BLaER1 treated with 17β-estradiol and CSF1 and Interleukin-3, amounts not matched to agents 10 nM and 100 nM (cell line): ENCODE data around the gene PUSL1.

Experiments
- H3K27ac ChIP-seq, 11 experiments: shearing (Covaris generic); formaldehyde crosslinking; 2 replicates each; pipeline ENCODE4 v1.8.1; 2022
- H3K27me3 ChIP-seq, 11 experiments: shearing (Covaris generic); formaldehyde crosslinking; 2 replicates each; pipeline ENCODE4 v1.8.1; 2022
- H3K36me3 ChIP-seq, 11 experiments: shearing (Covaris generic); formaldehyde crosslinking; 2 replicates each; pipeline ENCODE4 v1.8.1; 2022
- H3K4me1 ChIP-seq, 10 experiments: shearing (Covaris generic); formaldehyde crosslinking; 2 replicates each; pipeline ENCODE4 v1.8.1; 2022
- H3K4me2 ChIP-seq, 11 experiments: shearing (Covaris generic); formaldehyde crosslinking; 2 replicates each; pipeline ENCODE4 v1.8.1; 2022
- H3K4me3 ChIP-seq, 10 experiments: shearing (Covaris generic); formaldehyde crosslinking; 2 replicates each; pipeline ENCODE4 v1.8.1; 2022
- H3K9ac ChIP-seq, 11 experiments: shearing (Covaris generic); formaldehyde crosslinking; 2 replicates each; pipeline ENCODE4 v1.8.1; 2022
- H3K9me3 ChIP-seq, 11 experiments: shearing (Covaris generic); formaldehyde crosslinking; replicated peaks in 1 of 11; 2 replicates each; pipeline ENCODE4 v1.8.1; 2022
- H4K20me1 ChIP-seq, 11 experiments: shearing (Covaris generic); formaldehyde crosslinking; 2 replicates each; pipeline ENCODE4 v1.8.1; 2022
- Cebpa-rat ChIP-seq, 11 experiments: shearing (Covaris generic); IDR thresholded peaks; 2 replicates each; pipeline ENCODE4 v1.8.1; 2022

PUSL1 gene

DNA sequence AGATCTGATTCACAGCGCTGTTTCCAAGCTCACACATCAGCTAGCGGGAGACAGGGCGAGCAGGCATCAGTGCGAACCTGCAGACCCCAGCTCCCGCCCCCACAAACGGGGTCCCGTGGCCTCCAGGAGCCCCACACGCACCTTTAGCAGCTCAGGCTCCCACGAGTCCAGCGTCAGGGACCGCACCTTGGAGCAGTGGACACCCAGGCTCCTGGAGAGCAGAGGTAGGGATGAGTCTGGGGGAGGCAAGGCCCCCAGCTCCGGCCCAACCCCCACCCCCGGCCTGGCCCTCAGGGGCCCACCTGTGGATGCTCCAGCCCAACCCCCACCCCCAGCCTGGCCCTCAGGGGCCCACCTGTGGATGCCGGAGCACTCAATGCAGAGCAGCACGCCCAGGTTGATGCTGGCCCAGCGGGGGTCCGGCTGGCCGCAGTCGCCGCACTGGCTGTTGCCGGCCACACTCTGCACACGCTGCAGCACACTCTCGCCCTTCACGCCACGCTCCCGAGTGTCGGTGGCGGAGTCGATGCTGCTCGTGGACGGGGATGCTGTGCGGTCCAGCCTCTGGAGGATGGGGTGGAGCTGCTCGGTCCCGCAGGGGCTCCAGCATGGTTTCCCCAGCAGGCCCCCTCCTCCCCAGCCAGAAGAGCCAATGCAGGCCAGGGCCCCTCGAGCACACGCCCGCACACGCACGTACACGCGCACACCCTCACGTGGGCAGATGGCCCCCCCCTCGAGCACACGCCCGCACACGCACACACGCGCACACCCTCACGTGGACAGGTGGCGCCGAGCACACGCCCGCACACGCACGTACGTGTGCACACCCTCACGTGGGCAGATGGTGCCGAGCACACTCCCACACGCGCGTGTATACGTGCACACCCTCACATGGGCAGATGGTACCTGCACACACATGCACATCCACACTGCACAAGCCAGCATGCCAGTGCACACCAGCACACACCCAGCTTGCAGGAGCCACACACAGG is 12.0 kb upstream of the PUSL1 start:
- Histone ChIP-seq H3K36me3 (peaks cover 0 to 42% (median 15%) of the 10 kb centered on the region in 11 experiments; a peak in 10 of 22 replicates), H4K20me1 (peaks cover 16 to 89% (median 47%) of the 10 kb centered on the region in 11 experiments; a peak in 21 of 22 replicates)

DNA sequence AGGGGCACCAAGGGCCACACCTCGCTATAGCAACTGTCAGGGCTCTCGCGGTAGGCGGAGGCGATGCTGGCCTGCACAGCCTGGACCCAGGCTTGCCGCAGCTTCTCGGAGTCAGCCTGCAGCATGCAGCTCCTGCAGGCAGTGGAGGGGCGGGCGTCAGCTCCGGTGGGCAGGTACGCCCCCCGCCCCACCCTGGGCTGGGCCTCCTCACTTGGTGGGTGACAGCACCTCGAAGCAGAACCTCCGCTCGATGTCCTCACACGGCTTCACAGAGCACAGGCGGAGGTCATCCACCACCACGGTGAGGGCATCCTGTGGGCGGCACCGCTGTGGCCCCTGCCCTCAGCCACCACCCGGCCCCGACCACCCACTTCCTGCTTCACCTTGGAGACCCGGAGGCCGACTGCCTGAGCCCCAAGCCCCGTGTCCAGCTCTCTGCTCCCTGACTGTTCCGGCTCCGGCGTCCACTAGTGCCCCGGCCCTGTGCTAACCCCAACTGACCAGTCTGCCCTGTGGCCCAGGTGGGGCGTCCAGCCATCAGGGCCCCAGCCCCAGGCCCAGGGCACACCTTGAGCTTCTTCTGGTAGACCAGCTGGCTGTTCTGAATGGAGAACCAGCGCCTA is 10.5 kb upstream of the PUSL1 start:
- no peak overlapping the region for H3K4me2 ChIP-seq
- peaks cover 0 to 42% (median 15%) of the 10 kb centered on the region in 11 experiments; a peak in 10 of 22 replicates for H3K36me3 ChIP-seq
- H3K9ac ChIP-seq = no peak overlapping the region
- H3K9me3 ChIP-seq = no peaks in the 10 kb centered on the region
- no peak for TF ChIP-seq Cebpa-rat (IDR thresholded peaks at IDR 0.05)
- H3K4me3 ChIP-seq = no peak overlapping the region
- H3K27me3 ChIP-seq = no peaks in the 10 kb centered on the region
- H3K4me1 ChIP-seq = peaks cover 7 to 23% (median 17%) of the 10 kb centered on the region in 10 experiments; a peak in 19 of 20 replicates
- H4K20me1 ChIP-seq = peaks cover 25 to 89% (median 45%) of the 10 kb centered on the region in 11 experiments; a peak in 21 of 22 replicates
- no peak overlapping the region for H3K27ac ChIP-seq

More for the DNA sequence above, 12.0 kb upstream of the PUSL1 start:
- Histone ChIP-seq H3K4me3 (no peak overlapping the region), H3K9ac (no peak overlapping the region), H3K4me1 (peaks cover 7 to 31% (median 25%) of the 10 kb centered on the region in 10 experiments; a peak in 18 of 20 replicates), H3K27ac (no peak overlapping the region), H3K9me3 (no peaks in the 10 kb centered on the region), H3K4me2 (no peak overlapping the region), H3K27me3 (no peaks in the 10 kb centered on the region)
- TF ChIP-seq Cebpa-rat (IDR thresholded peaks at IDR 0.05) = no peak

DNA sequence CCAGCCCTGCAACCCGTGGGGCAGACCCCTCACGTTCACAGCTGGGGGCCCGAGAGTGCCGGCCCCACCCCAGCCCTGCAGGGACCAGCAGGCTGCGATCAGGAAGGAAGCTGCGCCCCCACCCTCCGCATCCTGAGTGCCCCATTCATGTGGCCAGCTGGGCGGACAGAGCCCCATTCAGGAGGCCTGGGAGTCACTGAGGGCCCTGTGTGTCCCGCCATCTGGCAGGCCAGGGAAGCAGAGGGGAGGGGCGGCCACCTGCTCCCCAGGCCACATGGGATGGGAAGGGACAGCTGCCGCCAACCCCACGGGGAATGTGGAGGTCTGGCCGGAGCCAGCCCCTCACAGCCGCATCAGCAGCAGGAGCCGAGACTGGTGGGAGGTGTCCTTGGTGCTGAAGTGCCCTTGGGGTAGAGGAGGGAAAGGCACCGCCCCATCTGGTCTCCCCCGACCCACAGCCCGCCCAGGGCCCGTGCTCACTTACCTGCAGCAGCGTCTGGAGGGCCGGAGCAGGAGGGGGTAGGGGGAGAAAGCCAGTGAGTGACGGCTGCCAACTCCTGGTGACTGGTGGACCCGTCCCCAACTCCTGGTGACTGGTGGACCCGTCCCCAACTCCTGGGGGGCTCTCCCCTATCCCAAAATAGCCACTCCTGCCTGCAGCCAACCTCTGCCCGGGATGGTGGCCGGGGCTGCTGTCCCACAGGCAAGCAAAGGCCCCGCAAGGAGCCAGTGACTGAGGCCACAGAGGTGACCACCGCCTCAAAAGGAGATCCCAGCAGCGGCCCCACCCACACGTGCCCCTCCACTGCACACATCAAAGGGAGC is 9.3 kb upstream of the PUSL1 start:
- Histone ChIP-seq H3K36me3 (peaks cover 0 to 35% (median 10%) of the 10 kb centered on the region in 11 experiments; a peak in 10 of 22 replicates), H3K4me2 (peak overlapping the region; percentile 21 to 76 (median 68); a peak in 18 of 22 replicates), H3K9ac (no peak overlapping the region), H3K27me3 (no peaks in the 10 kb centered on the region), H4K20me1 (peaks cover 25 to 93% (median 54%) of the 10 kb centered on the region in 11 experiments; a peak in 21 of 22 replicates), H3K9me3 (no peaks in the 10 kb centered on the region), H3K4me1 (peaks cover 18 to 35% (median 26%) of the 10 kb centered on the region in 10 experiments), H3K4me3 (no peak overlapping the region), H3K27ac (no peak overlapping the region)
- TF ChIP-seq Cebpa-rat (IDR thresholded peaks at IDR 0.05) = no peak

DNA sequence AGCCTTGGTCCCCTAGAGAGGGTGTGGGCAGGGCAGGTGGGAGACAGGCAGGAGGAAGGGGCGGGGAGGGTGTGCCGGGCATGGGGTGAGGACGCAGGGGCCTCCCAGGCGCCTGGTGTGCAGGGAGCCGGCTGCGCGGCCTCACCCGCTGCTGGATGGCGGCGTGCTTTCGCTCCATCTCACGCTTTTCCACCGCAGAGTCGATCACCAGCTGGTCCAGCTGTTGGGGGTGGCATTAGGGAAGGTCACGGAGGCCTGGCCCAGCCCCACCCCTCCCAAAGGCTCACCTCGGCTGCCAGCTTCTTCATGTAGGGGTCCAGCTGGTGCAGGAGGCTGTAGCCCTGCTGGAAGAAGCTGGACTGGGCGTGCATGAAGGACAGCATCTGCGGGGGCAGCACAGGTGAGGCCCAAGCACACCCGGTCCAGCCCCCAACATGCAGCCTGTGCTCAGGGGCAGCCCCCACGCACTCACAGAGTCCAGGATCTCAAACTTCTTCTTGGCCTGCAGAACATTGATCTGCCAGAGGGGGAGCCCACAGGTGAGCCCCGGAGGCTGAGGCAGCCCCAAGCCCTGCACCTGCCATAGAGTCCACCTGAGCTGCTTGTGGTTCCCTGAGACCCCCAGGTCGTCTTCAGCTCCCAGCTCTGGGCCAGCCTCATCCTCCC is 8.6 kb upstream of the PUSL1 start:
- no peak overlapping the region for H3K9ac ChIP-seq
- H4K20me1 ChIP-seq = peaks cover 25 to 93% (median 62%) of the 10 kb centered on the region in 11 experiments; a peak in 21 of 22 replicates
- peaks cover 0 to 27% (median 8%) of the 10 kb centered on the region in 11 experiments; a peak in 8 of 22 replicates for H3K36me3 ChIP-seq
- TF ChIP-seq Cebpa-rat (IDR thresholded peaks at IDR 0.05) = no peak
- H3K4me2 ChIP-seq = peak overlapping the region in 9 of 11 experiments; percentile 46 to 76 (median 68); a peak in 12 of 22 replicates
- no peaks in the 10 kb centered on the region for H3K9me3 ChIP-seq
- no peak overlapping the region for H3K4me3 ChIP-seq
- no peaks in the 10 kb centered on the region for H3K27me3 ChIP-seq
- H3K27ac ChIP-seq = no peak overlapping the region
- peaks cover 26 to 42% (median 34%) of the 10 kb centered on the region in 10 experiments for H3K4me1 ChIP-seq

DNA sequence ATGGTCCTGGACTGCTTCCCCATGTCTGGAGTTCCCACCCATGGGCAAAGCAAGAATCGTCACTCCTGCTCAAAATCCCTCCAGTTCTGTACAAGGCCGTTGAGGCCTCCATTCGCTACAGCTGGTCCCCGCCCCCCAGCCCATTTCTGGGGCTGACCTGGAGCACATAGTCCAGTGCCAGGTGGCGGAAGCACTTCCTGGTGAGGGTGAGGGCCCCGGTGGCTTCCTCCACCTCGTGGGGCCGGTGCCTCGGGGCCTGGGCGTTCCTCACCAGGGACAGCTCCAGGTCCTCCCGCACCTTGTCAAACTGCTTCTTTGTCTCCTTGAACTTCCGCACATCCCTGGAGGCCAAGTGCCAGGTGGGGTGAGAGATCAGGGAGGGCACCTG is 8.1 kb upstream of the PUSL1 start:
- no peak overlapping the region for H3K4me3 ChIP-seq
- H3K27me3 ChIP-seq = no peaks in the 10 kb centered on the region
- H3K9me3 ChIP-seq = no peaks in the 10 kb centered on the region
- peaks cover 0 to 22% (median 6%) of the 10 kb centered on the region in 11 experiments; a peak in 8 of 22 replicates for H3K36me3 ChIP-seq
- peaks cover 31 to 48% (median 39%) of the 10 kb centered on the region in 10 experiments for H3K4me1 ChIP-seq
- no peak overlapping the region for H3K4me2 ChIP-seq
- no peak for TF ChIP-seq Cebpa-rat (IDR thresholded peaks at IDR 0.05)
- no peak overlapping the region for H3K27ac ChIP-seq
- no peak overlapping the region for H3K9ac ChIP-seq
- peaks cover 25 to 93% (median 67%) of the 10 kb centered on the region in 11 experiments; a peak in 21 of 22 replicates for H4K20me1 ChIP-seq

DNA sequence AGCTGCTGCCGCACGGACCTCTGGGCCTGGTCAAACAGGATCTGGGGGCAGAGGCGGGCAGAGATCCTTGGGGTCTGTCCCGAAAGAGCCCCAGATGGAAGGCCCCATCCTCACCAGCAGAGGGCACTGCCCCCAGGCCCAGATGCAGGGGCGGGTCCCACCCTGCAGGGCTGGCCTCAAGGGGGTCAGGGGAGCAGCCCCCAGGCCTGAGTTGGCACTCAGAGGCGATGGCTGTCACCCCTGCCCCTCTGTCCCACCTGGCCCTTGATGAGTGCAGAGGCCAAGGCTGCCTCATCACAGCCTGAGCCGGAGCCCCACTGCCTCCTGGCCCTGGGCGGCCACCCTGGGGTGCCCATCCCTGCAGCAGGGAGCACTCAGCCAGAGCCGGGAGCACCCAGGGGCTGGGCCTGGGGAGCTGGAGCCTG is 6.4 kb upstream of the PUSL1 start:
- H3K9ac ChIP-seq = no peak overlapping the region
- no peaks in the 10 kb centered on the region for H3K27me3 ChIP-seq
- peaks cover 0 to 6% (median 4%) of the 10 kb centered on the region in 11 experiments; a peak in 5 of 22 replicates for H3K36me3 ChIP-seq
- H3K4me3 ChIP-seq = no peak overlapping the region
- H4K20me1 ChIP-seq = peaks cover 25 to 94% (median 84%) of the 10 kb centered on the region in 11 experiments; a peak in 21 of 22 replicates
- H3K4me2 ChIP-seq = no peak overlapping the region
- peaks cover 48 to 64% (median 56%) of the 10 kb centered on the region in 10 experiments for H3K4me1 ChIP-seq
- H3K9me3 ChIP-seq = no peaks in the 10 kb centered on the region
- H3K27ac ChIP-seq = no peak overlapping the region
- no peak for TF ChIP-seq Cebpa-rat (IDR thresholded peaks at IDR 0.05)

DNA sequence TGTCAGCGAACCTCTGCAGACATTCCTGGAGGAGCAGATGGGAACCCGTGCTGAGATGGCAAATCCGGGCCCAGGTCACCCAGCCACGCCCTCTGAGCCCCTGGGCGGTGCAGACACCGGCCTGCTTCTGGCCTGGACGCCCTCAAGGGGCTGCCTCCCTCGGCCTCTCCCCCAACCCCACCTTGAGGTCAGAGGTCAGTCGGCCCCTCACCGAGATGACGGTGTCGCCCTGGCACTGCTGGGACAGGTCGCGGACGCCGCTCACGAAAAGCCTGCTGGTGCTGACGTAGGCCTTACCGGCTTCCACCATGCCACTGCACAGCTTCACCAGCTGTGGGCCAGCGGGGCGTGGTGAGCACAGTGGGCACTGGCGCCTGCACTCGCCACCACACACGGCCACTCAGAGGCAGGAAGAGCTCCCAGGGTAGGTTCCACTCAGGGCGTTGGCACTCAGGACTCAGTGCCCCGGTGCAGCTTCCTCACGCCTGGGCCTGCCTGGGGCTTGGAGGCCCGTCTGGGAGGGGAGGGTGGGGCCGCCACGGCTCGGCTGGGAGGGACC is 5.4 kb upstream of the PUSL1 start:
- no peak overlapping the region for H3K27ac ChIP-seq

More for the DNA sequence above, 5.4 kb upstream of the PUSL1 start:
- Histone ChIP-seq H3K9ac (0 out of 22 replicates have a peak overlapping the region, but pooled peaks of 1 of the 11 experiments have one; percentile 46), H4K20me1 (peaks cover 25 to 93% (median 86%) of the 10 kb centered on the region in 11 experiments; a peak in 21 of 22 replicates), H3K36me3 (peaks cover 0 to 1% (median 0%) of the 10 kb centered on the region in 11 experiments; a peak in 2 of 22 replicates), H3K27me3 (no peaks in the 10 kb centered on the region), H3K4me2 (peak overlapping the region in 6 of 11 experiments; percentile 14 to 100 (median 99); a peak in 7 of 22 replicates), H3K4me3 (no peak overlapping the region), H3K9me3 (no peaks in the 10 kb centered on the region), H3K4me1 (peaks cover 51 to 66% (median 59%) of the 10 kb centered on the region in 10 experiments)
- no peak for TF ChIP-seq Cebpa-rat (IDR thresholded peaks at IDR 0.05)
